ENCODE measurements around the gene AK5.
"Not testable (repeated sequence)": the region's sequence is repeated elsewhere in the genome, so short reads cannot be mapped to it uniquely, and the experiment has no call there.

AK5 gene

DNA sequence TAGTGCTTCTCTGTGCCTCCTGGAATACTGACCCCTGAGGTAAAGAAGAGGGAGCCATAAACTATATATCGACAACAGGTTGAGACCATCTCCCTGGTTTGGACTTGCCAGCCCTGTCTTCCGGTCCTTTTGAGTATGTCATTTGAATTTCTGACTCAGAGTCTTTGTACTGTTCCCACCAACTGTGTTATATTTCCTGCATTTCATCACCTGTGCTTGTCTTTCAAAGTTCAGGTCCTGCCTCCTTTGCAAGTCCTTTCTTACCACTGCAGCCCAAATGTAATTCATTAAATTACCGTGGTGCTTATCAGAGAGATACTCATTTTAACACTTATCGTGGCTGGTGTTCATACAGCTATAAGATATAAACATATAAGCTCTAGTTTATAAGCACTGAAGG, 10.7 kb downstream of the AK5 start:
- ChIA-PET POLR2A (no interaction called here), CTCF (no interaction called here)
- TF ChIP-seq, protein P1, sequence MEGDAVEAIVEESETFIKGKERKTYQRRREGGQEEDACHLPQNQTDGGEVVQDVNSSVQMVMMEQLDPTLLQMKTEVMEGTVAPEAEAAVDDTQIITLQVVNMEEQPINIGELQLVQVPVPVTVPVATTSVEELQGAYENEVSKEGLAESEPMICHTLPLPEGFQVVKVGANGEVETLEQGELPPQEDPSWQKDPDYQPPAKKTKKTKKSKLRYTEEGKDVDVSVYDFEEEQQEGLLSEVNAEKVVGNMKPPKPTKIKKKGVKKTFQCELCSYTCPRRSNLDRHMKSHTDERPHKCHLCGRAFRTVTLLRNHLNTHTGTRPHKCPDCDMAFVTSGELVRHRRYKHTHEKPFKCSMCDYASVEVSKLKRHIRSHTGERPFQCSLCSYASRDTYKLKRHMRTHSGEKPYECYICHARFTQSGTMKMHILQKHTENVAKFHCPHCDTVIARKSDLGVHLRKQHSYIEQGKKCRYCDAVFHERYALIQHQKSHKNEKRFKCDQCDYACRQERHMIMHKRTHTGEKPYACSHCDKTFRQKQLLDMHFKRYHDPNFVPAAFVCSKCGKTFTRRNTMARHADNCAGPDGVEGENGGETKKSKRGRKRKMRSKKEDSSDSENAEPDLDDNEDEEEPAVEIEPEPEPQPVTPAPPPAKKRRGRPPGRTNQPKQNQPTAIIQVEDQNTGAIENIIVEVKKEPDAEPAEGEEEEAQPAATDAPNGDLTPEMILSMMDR (IDR thresholded peaks at IDR 0.05; ENCODE audit: insufficient read depth, low read length, missing control alignments), result no peak
- no peak overlapping the region for H3K4me3 ChIP-seq (ENCODE audit: low read depth, low read length)
- no peak for DNase-seq (ENCODE audit: low read depth, low spot score)

DNA sequence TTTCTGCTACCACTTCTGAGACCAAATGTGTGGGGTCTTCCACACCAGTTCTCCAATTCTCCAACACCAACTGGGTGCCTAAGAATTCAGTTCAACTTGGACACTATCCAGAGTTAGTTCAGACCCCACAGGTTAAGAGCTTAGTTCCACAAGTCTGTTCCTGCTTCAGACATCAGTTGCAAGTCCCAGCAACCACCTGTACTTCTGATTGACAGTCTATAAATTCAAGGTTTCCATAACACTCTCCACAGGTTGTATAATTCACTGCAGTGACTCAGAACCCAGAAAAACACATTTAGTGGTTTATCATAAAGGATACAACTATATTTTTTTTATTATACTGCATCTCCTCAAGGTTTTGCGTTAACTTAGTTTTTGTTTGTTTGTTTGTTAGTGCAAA, 18.7 kb downstream of the AK5 start:
- POLR2A ChIA-PET, result no interaction called here
- TF ChIP-seq, protein P1 (IDR thresholded peaks at IDR 0.05; ENCODE audit: insufficient read depth, low read length, missing control alignments), result no peak
- DNase-seq (ENCODE audit: low read depth, low spot score), result no peak
- CTCF ChIA-PET, result interaction anchor here (1.6 kb wide), 1 partner anchor 11 kb away, joined by 6 read pairs; no protein-coding TSS in a partner anchor
- H3K4me3 ChIP-seq (ENCODE audit: low read depth, low read length), result no peak overlapping the region

- TF ChIP-seq, protein P1 (IDR thresholded peaks at IDR 0.05; ENCODE audit: insufficient read depth, low read length, missing control alignments), result no peak
- ChIA-PET POLR2A (no interaction called here), CTCF (interaction anchor here (1.6 kb wide), 1 partner anchor 11 kb away, joined by 3 read pairs; no protein-coding TSS in a partner anchor)
- no peak for DNase-seq (ENCODE audit: low read depth, low spot score)
- no peak overlapping the region for H3K4me3 ChIP-seq (ENCODE audit: low read depth, low read length)
Observed at GRCh38 chr1:77303387-77303786, 21.6 kb downstream of the AK5 start.

GRCh38 chr1:77308889-77309621, 27.2 kb downstream of the AK5 start:
- ChIA-PET CTCF (no interaction called here), POLR2A (no interaction called here)
- TF ChIP-seq, protein P1 (IDR thresholded peaks at IDR 0.05; ENCODE audit: insufficient read depth, low read length, missing control alignments), result no peak
- DNase-seq (ENCODE audit: low read depth, low spot score), result no peak
- no peak overlapping the region for H3K4me3 ChIP-seq (ENCODE audit: low read depth, low read length)

DNA sequence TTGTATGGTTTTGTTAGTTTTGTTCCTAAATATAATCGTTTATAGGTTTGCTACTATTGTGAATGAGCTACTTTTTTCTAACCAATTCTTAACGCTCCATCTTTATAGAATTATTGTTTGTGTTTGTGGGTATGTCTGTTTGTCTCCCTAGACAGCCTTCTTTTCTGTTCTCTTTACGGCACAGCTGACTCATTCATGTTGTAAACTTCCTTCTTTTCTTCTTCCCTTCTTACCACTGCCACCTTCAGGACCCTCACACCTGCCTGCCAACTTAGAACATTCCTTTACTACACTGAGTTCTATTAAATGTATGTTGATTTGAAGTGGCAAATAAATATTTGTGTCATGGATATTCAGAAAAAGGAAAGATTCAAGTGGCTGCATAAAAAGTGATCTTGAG, 29.1 kb downstream of the AK5 start:
- no peak overlapping the region for H3K4me3 ChIP-seq (ENCODE audit: low read depth, low read length)
- ChIA-PET POLR2A (no interaction called here), CTCF (interaction anchor here (0.9 to 1.7 kb wide), 2 partner anchors 11 to 37 kb away, joined by 3 to 6 read pairs; no protein-coding TSS in a partner anchor)
- DNase-seq (ENCODE audit: low read depth, low spot score), result no peak
- TF ChIP-seq, protein P1 (IDR thresholded peaks at IDR 0.05; ENCODE audit: insufficient read depth, low read length, missing control alignments), result no peak

- DNase-seq (ENCODE audit: low read depth, low spot score); POLR2A ChIA-PET; CTCF ChIA-PET; H3K4me3 ChIP-seq (ENCODE audit: low read depth, low read length): not testable (repeated sequence)
Observed at GRCh38 chr1:77312364-77312763, 30.5 kb downstream of the AK5 start.

- TF ChIP-seq, protein P1 (IDR thresholded peaks at IDR 0.05; ENCODE audit: insufficient read depth, low read length, missing control alignments), result peak; percentile 20
- POLR2A ChIA-PET, result no interaction called here
- no peak for DNase-seq (ENCODE audit: low read depth, low spot score)
- H3K4me3 ChIP-seq (ENCODE audit: low read depth, low read length), result no peak overlapping the region
- CTCF ChIA-PET, result interaction anchor here (0.8 to 0.9 kb wide), 2 partner anchors 8 to 220 kb away, joined by 3 read pairs; no protein-coding TSS in a partner anchor
Observed at GRCh38 chr1:77313491-77313890, 31.7 kb downstream of the AK5 start.
